ENCODE results near the gene BTD.

DNA sequence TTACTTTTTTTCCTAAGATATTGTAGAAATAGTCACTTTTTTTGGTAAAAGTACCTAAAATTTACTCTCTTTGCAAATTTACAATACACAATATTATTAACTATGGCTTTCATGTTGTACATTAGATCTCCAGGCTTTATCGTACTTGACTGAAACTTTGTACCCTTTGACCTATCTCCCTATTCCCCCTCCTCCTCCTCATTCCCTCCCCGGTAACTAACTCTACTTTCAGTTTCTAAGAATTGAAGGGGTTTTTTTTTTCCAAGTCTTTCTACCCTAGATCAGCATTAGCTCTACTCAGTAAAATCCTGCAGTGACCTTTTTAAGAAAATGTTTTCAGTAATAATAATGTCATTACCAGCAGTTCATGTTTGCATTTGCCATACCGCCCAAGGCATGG is 10.3 kb upstream of the BTD start:
- TF ChIP-seq CEBPB (IDR thresholded peaks at IDR 0.05; ENCODE audit: borderline replicate concordance in 1 of 2, low read depth in 2 of 2, low read length in 2 of 2) = no peak
- no peak for TF ChIP-seq RCOR1 (conservative IDR thresholded peaks at IDR 0.05; ENCODE audit: low read depth, low read length)
- TF ChIP-seq EP300 (IDR thresholded peaks at IDR 0.05; ENCODE audit: borderline replicate concordance in 1 of 2, control insufficient read depth in 1 of 2, low read depth in 2 of 2, low read length in 2 of 2) = no peak
